ENCODE measurements around the gene CLIP3. TPM values are rescaled to one million over a fixed set of nuclear protein-coding genes. Genes with fewer than 3 reads are reported as not detected.

Gene CLIP3
- total RNA-seq, 1 donor from 2014 or later, result 59.0 TPM

DNA sequence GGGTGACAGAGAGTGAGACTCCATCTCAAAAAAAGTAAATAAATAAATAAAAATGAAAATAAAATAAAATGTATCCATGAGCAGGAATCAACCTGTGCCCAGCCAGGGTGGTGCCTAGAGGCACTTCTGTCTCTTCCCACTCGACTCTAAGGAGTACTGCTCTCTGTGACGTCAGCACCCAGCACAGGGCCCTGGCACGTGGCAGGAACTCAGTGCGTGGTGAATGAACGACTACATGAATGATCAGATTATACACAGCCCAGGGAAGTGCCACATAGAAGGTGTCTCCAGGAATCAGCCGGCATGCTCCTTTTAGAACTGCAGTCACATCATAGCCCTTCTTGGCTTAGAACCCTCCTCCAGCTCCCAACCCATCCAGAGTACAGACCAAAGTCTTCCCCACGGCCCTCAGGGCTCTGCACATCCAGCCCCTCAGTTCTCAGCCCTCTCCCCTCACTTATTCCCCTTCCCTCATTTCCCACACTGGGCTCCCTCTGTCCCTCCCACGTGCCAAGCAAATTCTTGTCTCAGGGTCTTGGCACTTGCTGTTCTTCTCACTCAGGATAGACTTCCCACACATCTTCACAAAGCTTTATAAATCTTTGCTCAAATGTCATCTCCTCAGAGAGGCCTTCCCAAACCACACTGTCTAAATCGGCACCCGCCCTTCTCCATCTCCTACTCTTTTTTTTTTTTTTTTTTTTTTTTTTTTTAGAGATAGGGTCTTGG, 4.2 kb downstream of the CLIP3 start:
- H3K4me1 Mint-ChIP-seq (ENCODE audit: low read depth), result peaks cover 20% of the 10 kb centered on the region
- H3K27ac Mint-ChIP-seq (ENCODE audit: unreplicated experiment), result no peak overlapping the region
- no peaks in the 10 kb centered on the region for H3K9me3 Mint-ChIP-seq (ENCODE audit: low read depth)
- TF ChIP-seq, protein P1, sequence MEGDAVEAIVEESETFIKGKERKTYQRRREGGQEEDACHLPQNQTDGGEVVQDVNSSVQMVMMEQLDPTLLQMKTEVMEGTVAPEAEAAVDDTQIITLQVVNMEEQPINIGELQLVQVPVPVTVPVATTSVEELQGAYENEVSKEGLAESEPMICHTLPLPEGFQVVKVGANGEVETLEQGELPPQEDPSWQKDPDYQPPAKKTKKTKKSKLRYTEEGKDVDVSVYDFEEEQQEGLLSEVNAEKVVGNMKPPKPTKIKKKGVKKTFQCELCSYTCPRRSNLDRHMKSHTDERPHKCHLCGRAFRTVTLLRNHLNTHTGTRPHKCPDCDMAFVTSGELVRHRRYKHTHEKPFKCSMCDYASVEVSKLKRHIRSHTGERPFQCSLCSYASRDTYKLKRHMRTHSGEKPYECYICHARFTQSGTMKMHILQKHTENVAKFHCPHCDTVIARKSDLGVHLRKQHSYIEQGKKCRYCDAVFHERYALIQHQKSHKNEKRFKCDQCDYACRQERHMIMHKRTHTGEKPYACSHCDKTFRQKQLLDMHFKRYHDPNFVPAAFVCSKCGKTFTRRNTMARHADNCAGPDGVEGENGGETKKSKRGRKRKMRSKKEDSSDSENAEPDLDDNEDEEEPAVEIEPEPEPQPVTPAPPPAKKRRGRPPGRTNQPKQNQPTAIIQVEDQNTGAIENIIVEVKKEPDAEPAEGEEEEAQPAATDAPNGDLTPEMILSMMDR (IDR thresholded peaks at IDR 0.05), result no peak
- DNase-seq (ENCODE audit: low spot score), result no peak
- H3K27me3 Mint-ChIP-seq (ENCODE audit: low read depth), result no peaks in the 10 kb centered on the region
- H3K36me3 Mint-ChIP-seq (ENCODE audit: low read depth), result peaks cover 17% of the 10 kb centered on the region
- H3K4me3 Mint-ChIP-seq (ENCODE audit: unreplicated experiment), result no peak overlapping the region

DNA sequence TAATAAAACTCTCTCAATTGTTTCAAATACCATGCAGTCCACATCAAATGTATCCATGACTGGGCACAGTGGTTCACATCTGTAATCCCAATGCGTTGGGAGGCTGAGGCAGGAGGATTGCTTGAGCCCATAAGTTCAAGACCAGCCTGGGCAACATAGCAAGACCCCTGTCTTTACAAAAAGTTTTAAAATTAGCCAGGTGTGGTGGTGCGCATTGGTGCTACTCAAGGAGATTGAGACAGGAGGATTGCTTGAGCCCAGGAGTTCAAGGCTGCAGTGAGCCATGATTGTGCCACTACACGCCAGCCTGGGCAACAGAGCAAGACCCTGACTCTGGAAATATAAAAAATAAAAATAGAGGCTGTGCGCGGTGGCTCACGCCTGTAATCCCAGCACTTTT, 5.0 kb downstream of the CLIP3 start:
- TF ChIP-seq, protein P1 (IDR thresholded peaks at IDR 0.05), result no peak
- DNase-seq (ENCODE audit: low spot score), result no peak
- Mint-ChIP-seq H3K36me3 (ENCODE audit: low read depth) (peaks cover 22% of the 10 kb centered on the region), H3K27me3 (ENCODE audit: low read depth) (no peaks in the 10 kb centered on the region), H3K4me3 (ENCODE audit: unreplicated experiment) (no peak overlapping the region), H3K27ac (ENCODE audit: unreplicated experiment) (no peak overlapping the region), H3K4me1 (ENCODE audit: low read depth) (peaks cover 13% of the 10 kb centered on the region), H3K9me3 (ENCODE audit: low read depth) (no peaks in the 10 kb centered on the region)

DNA sequence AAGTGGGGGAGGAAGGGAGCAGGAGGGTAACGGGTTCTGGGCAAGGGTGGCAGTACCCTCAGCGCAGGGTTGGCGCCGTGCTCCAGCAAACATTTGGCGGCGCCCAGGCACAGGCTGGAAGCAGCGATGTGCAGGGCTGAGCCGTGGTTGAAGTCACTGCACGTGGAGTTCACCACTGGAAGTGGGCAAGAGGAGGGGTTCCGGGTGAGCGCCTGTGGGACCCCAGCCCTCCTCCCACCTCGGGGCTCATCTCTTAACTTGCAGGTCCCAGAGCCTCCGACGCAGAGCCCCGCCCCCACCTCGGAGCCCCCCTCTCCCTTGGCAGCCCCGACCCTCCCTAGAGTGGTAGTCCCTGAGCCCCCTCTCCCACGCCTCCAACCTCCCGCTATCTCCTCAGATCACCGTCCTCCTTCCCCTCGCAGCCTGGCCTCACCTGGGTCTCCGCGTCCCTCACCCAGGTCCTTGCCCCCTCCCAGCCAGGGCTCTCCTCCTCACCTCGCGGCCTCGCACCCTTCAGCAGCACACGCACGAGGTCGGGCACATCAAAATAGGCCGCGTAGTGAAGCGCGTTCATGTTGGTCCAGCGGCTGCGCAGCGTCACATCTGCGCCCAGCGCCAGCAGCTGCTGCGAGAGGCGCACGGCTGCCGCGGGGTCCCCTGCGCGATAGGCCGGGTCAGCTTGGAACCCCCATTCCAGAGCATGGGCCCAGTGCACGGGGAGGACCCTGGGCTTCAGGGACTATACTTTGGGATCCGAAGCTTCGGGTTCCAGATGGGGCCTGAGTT, 6.4 kb downstream of the CLIP3 start:
- no peaks in the 10 kb centered on the region for H3K27me3 Mint-ChIP-seq (ENCODE audit: low read depth)
- TF ChIP-seq, protein P1 (IDR thresholded peaks at IDR 0.05), result no peak
- H3K4me1 Mint-ChIP-seq (ENCODE audit: low read depth), result peaks cover 4% of the 10 kb centered on the region
- DNase-seq (ENCODE audit: low spot score), result no peak
- H3K36me3 Mint-ChIP-seq (ENCODE audit: low read depth), result peaks cover 22% of the 10 kb centered on the region
- H3K9me3 Mint-ChIP-seq (ENCODE audit: low read depth), result no peaks in the 10 kb centered on the region
- H3K27ac Mint-ChIP-seq (ENCODE audit: unreplicated experiment), result no peak overlapping the region
- no peak overlapping the region for H3K4me3 Mint-ChIP-seq (ENCODE audit: unreplicated experiment)

DNA sequence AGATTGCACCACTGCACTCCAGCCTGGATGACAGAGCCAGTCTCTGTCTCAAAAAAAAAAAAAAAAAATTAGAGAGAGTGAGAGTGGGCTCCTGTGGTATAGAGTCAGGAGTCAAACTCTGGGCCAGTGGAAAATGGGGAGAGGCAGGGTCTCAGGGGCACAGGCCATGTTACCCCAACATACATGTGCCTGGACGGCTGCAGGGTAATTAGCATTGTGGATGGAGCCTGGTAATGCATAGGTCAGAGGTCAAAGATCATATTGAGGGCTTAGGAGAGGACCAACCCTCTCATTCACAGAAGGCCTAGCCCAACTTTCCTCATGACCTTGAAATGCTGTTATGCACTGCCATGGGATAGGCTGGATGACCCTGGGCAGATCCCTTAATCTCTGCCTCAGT, 7.1 kb downstream of the CLIP3 start:
- no peak for DNase-seq (ENCODE audit: low spot score)

DNA sequence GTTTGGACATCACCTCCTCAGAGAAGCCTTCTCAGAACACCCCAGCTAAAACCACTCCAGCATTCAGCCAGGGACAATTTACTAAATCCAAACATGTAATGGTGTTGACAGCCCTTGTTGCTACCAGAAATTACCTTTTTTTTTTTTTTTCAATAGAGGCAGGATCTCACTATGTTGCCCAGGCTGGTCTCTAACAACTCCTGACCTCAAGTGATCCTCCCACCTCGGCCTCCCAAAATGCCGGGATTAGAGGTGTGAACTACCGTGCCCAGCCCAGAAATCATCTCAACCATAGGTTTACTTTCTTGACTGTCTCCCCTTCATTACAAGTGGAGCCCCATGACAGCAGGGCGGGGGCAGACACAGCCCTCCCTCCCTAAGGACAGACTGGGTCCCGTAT, 9.2 kb downstream of the CLIP3 start:
- TF ChIP-seq, protein P1 (IDR thresholded peaks at IDR 0.05), result no peak
- H3K36me3 Mint-ChIP-seq (ENCODE audit: low read depth), result peaks cover 21% of the 10 kb centered on the region
- H3K4me1 Mint-ChIP-seq (ENCODE audit: low read depth), result no peaks in the 10 kb centered on the region
- H3K27ac Mint-ChIP-seq (ENCODE audit: unreplicated experiment), result no peak overlapping the region
- no peak for DNase-seq (ENCODE audit: low spot score)
- H3K4me3 Mint-ChIP-seq (ENCODE audit: unreplicated experiment), result no peak overlapping the region
- no peaks in the 10 kb centered on the region for H3K9me3 Mint-ChIP-seq (ENCODE audit: low read depth)
- H3K27me3 Mint-ChIP-seq (ENCODE audit: low read depth), result no peaks in the 10 kb centered on the region

More for the DNA sequence above, 7.1 kb downstream of the CLIP3 start:
- Mint-ChIP-seq H3K9me3 (ENCODE audit: low read depth) (no peaks in the 10 kb centered on the region), H3K4me3 (ENCODE audit: unreplicated experiment) (no peak overlapping the region), H3K36me3 (ENCODE audit: low read depth) (peaks cover 24% of the 10 kb centered on the region), H3K4me1 (ENCODE audit: low read depth) (peaks cover 3% of the 10 kb centered on the region), H3K27me3 (ENCODE audit: low read depth) (no peaks in the 10 kb centered on the region), H3K27ac (ENCODE audit: unreplicated experiment) (no peak overlapping the region)
- TF ChIP-seq, protein P1 (IDR thresholded peaks at IDR 0.05), result no peak

Measured in chondrocyte (in vitro differentiated cells).